Panc1 (cell line): Measurements from ENCODE around the gene ADCY3. TPM values are rescaled to one million over a fixed set of nuclear protein-coding genes. Genes with fewer than 3 reads are reported as not detected.

ENCODE experiments used
- ATAC-seq: fragments of 200-7000 bp; cut with Tn5 transposase; 2 replicates; pipeline ENCODE4 v1.9.1; 2020; ENCODE audit warnings: mild to moderate bottlenecking, moderate library complexity
- BruUV-seq: library from RNA; stranded (reverse); fragments of 400-500 nt; replicated peaks from 2 replicates; lab custom pipeline; 2021; lab: Mats Ljungman, UMichigan
- CTCF ChIA-PET: fragments of 300-600 bp; sonication (Branson Sonifier 250); formaldehyde crosslinking; loops from one replicate; lab custom pipeline; 2022; ENCODE audit warnings: antibody characterized with exemption; lab: Charles Lee
- POLR2A ChIA-PET: fragments of 300-600 bp; sonication (Branson Sonifier 250); formaldehyde crosslinking; loops from one replicate; lab custom pipeline; 2022; ENCODE audit warnings: antibody characterized with exemption; lab: Charles Lee
- DNase-seq: peaks from one replicate; pipeline ENCODE4 v3.0.0-alpha.2; 2010; ENCODE audit warnings: low read depth, low spot score
- H3K27ac ChIP-seq: 2 replicates; pipeline ENCODE4 v1.5.1; 2011; ENCODE audit warnings: mild to moderate bottlenecking, low read length, inconsistent platforms
- H3K27me3 ChIP-seq: fragments of 200-500 bp; sonication (Bioruptor generic); 2 replicates; pipeline ENCODE4 v1.6.0; 2014; ENCODE audit warnings: low read length, inconsistent platforms; ENCODE audit not compliant: control insufficient read depth, insufficient read depth
- H3K36me3 ChIP-seq: fragments of 200-500 bp; sonication (Bioruptor generic); 2 replicates; pipeline ENCODE4 v1.5.1; 2014; ENCODE audit warnings: inconsistent platforms, mild to moderate bottlenecking, low read length, moderate library complexity; ENCODE audit not compliant: control insufficient read depth, insufficient read depth
- H3K4me1 ChIP-seq: 2 replicates; pipeline ENCODE4 v1.5.1; 2011; ENCODE audit warnings: inconsistent platforms, mild to moderate bottlenecking, low read length, moderate library complexity; ENCODE audit not compliant: control insufficient read depth, insufficient read depth
- H3K4me3 ChIP-seq, 2 experiments: 2 replicates each; pipeline ENCODE4 v1.5.1; 2011 to 2012; ENCODE audit warnings: low read depth in 2 of 2, low read length in 2 of 2, mild to moderate bottlenecking in 2 of 2, inconsistent platforms in 1 of 2, moderate library complexity in 1 of 2
- H3K9me3 ChIP-seq: fragments of 200-500 bp; sonication (Bioruptor generic); 2 replicates; pipeline ENCODE4 v1.5.1; 2014; ENCODE audit warnings: low read depth, mild to moderate bottlenecking, inconsistent platforms, low read length, moderate library complexity; ENCODE audit not compliant: control insufficient read depth, insufficient read depth
- CTCF ChIP-seq: fragments of 450-650 bp; IDR thresholded peaks from 2 replicates; pipeline ENCODE4 v1.5.1; 2017; ENCODE audit warnings: mild to moderate bottlenecking
- POLR2AphosphoS5 ChIP-seq: IDR thresholded peaks from 2 replicates; pipeline ENCODE4 v1.6.1; 2012; ENCODE audit warnings: mild to moderate bottlenecking, low read depth, low read length, moderate library complexity
- REST ChIP-seq, 2 experiments: IDR thresholded peaks; 2 replicates each; pipeline ENCODE4 v1.6.1; 2011 to 2012; ENCODE audit warnings: low read depth in 2 of 2, control low read depth in 1 of 2, low read length in 1 of 2, mild to moderate bottlenecking in 1 of 2, moderate library complexity in 1 of 2; ENCODE audit not compliant: insufficient read depth in 1 of 2
- SIN3A ChIP-seq: IDR thresholded peaks from 2 replicates; pipeline ENCODE4 v1.6.1; 2012; ENCODE audit warnings: low read depth, mild to moderate bottlenecking, low read length, moderate library complexity, borderline replicate concordance; ENCODE audit not compliant: insufficient read depth
- TCF7L2 ChIP-seq: IDR thresholded peaks from 2 replicates; pipeline ENCODE4 v1.6.1; 2011; ENCODE audit warnings: mild to moderate bottlenecking, low read depth, low read length, inconsistent platforms
- in situ Hi-C: cut with HindIII; loops from 2 replicates; pipeline ENCODE4 v1.10.0; 2016; ENCODE audit warnings: low sequenced_read_pairs, low pct_unique_long_range_greater_than_20kb
- intact Hi-C: fragments of 100-400 bp; cut with micrococcal nuclease; formaldehyde crosslinking; loops from one replicate; pipeline ENCODE4 v1.10.0; 2022; ENCODE audit not compliant: unreplicated experiment
- total RNA-seq: library from RNA; stranded (reverse); gene quantifications from one replicate; pipeline ENCODE4 v1.2.1, GENCODE V29; 2021; ENCODE audit not compliant: unreplicated experiment

Gene ADCY3
- total RNA-seq, 1 experiment from 2014 or later: 34.1 TPM

DNA sequence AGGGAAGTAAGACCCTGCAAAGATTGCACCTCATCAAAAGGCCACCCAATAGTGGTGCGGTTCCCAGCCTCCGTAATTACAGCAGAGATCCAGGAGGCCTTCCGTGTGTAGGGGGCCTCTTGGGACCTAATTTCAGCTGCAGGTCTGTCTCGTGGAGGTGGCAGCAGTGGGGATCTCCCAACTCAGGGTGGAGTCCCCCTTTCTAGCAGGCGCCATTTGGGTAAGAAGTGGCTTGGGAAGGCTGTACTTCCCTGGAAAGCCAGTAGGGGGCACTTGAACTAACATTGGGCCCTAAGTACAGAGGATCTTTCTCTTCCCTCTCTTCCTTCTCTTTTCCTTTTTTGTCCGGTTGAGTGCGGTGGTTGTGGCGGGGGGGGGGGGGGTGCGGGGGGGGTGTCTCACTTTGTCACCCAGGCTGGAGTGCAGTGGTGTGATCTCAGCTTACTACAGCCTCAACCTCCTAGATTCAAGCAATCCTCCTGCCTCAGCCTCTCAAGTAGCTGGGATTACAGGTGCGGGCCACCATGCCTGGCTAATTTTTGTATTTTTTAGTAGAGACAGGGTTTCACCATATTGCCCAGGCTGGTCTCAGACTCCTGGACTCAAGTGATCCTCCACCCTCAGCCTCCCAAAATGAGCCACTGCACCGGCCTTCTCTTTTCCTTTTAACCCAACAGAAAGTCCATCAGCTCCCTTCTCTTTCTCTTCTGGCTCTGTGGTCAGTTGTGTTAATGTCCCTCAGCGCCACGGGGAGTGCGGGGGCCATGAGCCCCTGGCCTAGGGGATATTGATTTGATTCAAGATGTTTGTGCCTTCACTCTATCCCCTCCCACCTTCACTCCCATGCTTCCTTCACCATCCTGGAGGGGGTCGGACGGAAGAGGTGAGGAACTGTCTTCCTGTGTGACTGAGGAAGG, 94.8 kb downstream of the ADCY3 start:
- TF ChIP-seq SIN3A (no peak), CTCF (peak; percentile 73)
- in situ Hi-C loops: no loop called here
- DNase-seq (no peak), ATAC-seq (no peak)
- ChIA-PET CTCF (interaction anchor here (0.7 kb wide), 1 partner anchor 377 kb away, joined by 4 read pairs; no protein-coding TSS in a partner anchor), POLR2A (no interaction called here)
- H3K4me3 ChIP-seq: no peak overlapping the region
- no peaks in the 10 kb centered on the region for H3K9me3 ChIP-seq
- BruUV-seq: no TSS peak
- H3K27me3 ChIP-seq: no peaks in the 10 kb centered on the region
- peaks cover 11% of the 10 kb centered on the region for H3K4me1 ChIP-seq
- H3K36me3 ChIP-seq: peaks cover 2% of the 10 kb centered on the region; the same call in 1 of the 2 replicates
- intact Hi-C loops: no loop called here
- H3K27ac ChIP-seq: no peak overlapping the region

GRCh38 chr2:24824071-24824588, 95.9 kb downstream of the ADCY3 start:
- Histone ChIP-seq H3K36me3 (peaks cover 4% of the 10 kb centered on the region), H3K27me3 (no peaks in the 10 kb centered on the region), H3K4me1 (peaks cover 11% of the 10 kb centered on the region), H3K9me3 (no peaks in the 10 kb centered on the region), H3K4me3 (no peak overlapping the region), H3K27ac (no peak overlapping the region)
- ATAC-seq (no peak), DNase-seq (no peak)
- in situ Hi-C loops: no loop called here
- BruUV-seq: no TSS peak
- CTCF ChIA-PET: no interaction called here
- intact Hi-C loops: no loop called here
- TF ChIP-seq POLR2AphosphoS5: no peak
- TF ChIP-seq TCF7L2: no peak
- TF ChIP-seq REST (IDR thresholded peaks at IDR 0.05; ENCODE audit: insufficient read depth in 1 of 2, low read depth in 2 of 2, low read length in 1 of 2): no peak
- TF ChIP-seq SIN3A: no peak
- TF ChIP-seq CTCF: no peak
- POLR2A ChIA-PET: no interaction called here
